ENCODE measurements around the gene PYROXD2.

GRCh38 chr10:98367604-98368451 lies 47.2 kb downstream of the PYROXD2 start:
- TF ChIP-seq CTCF (IDR thresholded peaks at IDR 0.05; ENCODE audit: low read length) (no peak), EZH2 (optimal IDR thresholded peaks at IDR 0.05; ENCODE audit: low read depth, low read length) (no peak), EZH2phosphoT487 (IDR thresholded peaks at IDR 0.05; ENCODE audit: low read length) (no peak)

Data from MM.1S (cell line).